CD4-positive, alpha-beta T cell treated with Interleukin-15 for 1 hour (primary cell): Measurements from ENCODE around the gene PRKN.

ENCODE experiments used
- DNase-seq: peaks from one replicate; pipeline ENCODE4 v3.0.0-alpha.2; 2020

PRKN gene

GRCh38 chr6:161745594-161746141 lies 981.9 kb downstream of the PRKN start:
- DNase-seq = no peak

- DNase-seq = no peak
Measured at GRCh38 chr6:161745128-161745527, 982.4 kb downstream of the PRKN start.

DNA sequence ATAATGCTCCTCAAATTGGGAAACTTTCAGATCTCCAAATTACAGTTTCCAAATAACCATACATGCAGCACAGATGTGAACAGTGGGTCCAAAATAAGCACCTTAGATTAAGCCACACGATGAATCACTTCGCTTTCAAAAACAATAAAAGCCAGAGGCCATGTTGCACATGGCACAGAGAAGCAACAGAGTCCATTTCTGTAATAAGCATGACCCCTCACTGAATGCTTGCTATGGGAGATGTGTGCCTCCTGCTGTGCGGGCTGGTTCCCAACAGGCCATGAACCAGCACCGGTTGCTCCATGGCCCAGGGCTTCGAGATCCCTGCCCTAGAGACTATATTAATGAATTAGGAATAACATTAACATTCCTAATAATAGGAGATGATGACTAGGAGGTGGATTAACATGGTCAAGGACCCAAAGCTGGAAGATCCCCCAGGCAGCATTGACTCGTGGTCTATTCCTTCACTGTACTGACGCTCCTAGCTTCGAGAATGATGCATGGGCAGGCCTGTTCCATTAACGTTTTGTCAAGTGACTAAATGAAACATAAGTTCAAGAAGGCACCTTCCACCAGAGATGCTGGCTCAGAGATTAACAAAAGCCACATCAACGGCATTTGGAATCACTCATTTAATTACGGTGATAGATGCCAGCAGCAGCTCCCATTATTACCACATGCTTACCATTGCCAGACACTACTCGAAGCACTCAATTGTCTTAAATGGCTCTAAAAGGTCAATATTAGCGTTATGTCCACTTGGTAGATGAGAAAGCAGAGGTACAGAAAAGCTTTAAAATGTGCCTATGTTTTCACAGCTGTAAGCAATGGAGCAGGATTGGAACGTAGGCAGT lies 983.1 kb downstream of the PRKN start:
- no peak for DNase-seq

GRCh38 chr6:161743509-161744178 lies 983.9 kb downstream of the PRKN start:
- DNase-seq = no peak

- DNase-seq = no peak
Measured at GRCh38 chr6:161740486-161740885, 987.1 kb downstream of the PRKN start.

DNA sequence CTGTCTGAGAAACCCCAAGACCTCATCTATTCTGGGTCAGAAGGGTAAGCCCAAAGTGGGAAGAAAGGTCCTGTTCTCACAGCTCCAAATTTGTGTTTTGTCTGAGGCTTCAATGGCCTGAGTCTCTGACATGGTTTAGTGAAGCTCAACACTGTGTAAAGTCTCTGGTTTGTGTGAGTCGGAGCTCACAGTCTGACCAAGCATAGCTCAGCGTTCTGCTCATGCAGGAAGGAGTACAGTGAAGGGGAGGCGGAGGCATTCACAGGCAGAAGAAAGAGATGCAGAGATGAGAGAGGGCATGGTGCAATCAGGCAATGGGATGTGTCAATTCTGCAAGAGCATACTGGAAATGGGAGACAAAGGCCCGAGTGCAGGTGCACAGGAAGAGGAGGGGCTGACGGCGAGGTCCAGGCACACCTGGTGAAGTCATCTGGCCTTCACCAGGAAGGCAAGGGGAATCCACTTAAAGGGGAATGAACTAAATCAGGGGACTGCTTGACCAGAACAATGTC lies 990.7 kb downstream of the PRKN start:
- no peak for DNase-seq

- no peak for DNase-seq
Measured at GRCh38 chr6:161736326-161736725, 991.2 kb downstream of the PRKN start.

- no peak for DNase-seq
Measured at GRCh38 chr6:161732594-161732993, 995.0 kb downstream of the PRKN start.

DNA sequence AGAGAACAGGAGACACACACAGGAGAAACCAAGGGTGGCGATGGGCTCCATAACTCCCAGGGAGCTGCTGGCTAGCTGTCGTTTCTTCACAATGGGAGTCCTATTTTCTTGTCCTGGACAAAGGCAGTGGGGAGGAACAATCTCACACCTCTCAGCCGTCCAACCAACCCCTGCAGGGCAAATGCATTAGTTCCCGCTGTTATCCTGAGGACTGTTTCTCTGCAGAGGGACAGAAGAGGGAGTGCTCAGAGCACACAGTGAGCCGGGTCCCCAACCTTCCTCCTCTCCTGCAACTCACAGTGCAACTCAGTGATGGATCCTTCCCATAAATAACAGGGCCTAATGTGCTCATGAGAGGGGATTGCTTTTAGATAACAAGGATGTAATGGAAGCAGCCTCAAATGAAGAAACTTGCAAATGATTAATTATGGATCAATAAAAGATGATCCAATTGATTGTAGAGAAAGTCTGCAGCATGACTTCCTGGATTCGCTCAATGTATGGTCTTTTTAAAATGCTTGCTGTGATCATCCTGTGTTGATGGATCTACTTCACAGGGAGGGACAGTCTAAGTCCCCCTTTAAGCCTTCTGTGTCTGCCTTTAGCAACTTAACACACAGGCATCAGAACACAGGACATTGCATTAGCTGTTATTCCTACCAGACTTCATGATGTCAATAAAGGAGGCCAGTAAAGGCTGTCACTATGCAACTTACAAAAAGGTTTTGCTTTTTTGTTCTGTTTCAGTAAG lies 1000.3 kb downstream of the PRKN start:
- DNase-seq = no peak

DNA sequence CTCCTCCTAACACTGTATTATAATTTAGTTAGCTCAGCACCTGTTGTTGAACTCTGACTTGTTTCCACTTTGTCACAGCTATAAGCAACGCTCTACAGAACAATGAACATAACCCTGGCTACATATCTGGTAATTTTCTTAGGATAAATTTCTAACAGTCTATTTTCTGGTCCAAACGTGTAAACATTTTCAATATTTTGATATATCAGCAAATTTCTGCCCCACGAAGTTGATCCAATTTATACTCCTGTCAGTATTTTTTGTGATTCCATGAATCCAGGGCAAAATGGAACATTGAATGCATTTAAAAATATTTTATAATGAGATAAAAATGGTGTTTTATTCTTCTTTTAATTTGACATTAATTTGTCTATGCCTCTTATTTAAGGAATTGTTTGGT lies 1005.2 kb downstream of the PRKN start:
- no peak for DNase-seq

- no peak for DNase-seq
Measured at GRCh38 chr6:161721511-161721910, 1006.1 kb downstream of the PRKN start.

DNA sequence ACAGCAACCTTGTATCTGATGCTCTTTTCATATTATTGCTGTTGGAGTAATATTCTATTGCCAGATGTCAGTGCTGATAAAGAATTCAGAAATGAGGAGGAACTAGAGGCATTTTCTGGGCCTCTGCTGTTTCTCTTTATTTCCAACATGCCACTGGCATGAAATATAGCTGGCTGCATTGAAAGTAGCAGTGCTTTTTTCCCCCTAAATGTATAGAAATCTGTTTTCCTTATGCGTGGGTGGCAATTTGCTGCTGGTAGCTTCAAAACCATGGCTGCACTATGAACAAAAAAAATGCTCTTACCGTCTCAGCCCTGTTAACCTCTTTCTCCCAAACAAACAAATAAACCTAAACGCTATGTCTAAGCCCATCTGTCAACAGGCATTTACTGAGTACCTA lies 1011.4 kb downstream of the PRKN start:
- DNase-seq = no peak

DNA sequence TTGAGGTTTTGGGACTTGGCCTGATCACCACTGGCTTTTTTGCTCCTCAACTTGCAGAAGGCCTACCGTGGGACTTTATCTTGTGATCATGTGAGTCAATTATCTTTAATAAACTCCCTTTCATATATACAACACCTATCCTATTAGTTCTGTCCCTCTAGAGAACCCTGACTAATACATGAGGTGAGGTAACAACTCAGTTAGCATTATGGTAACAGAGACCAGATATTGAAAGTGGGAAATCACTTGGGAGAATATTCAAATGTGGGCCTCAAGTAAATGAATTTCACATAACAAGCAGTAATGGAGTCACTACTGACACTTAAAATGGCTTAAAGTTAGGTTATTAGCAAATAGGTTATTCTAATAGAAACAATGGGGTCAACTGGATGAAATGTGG lies 1015.6 kb downstream of the PRKN start:
- DNase-seq = no peak

DNA sequence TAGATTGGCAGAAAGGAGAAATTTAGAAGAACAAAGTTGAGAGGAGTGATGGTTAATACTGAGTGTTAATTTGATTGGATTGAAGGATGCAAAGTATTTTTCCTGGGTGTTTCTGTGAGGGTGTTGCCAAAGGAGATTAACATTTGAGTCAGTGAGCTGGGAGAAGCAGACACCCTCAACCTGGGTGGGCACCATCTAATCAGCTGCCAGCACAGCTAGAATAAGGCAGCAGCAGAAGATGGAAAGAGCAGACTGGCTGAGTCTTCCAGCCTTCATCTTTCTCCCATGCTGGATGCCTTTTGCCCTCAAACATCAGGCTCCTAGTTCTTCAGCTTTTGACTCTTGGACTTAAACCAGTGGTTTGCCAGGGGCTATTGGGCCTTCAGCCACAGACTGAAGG lies 1016.1 kb downstream of the PRKN start:
- DNase-seq = no peak

GRCh38 chr6:161710698-161711097 lies 1016.9 kb downstream of the PRKN start:
- no peak for DNase-seq

GRCh38 chr6:161701056-161701455 lies 1026.5 kb downstream of the PRKN start:
- no peak for DNase-seq

DNA sequence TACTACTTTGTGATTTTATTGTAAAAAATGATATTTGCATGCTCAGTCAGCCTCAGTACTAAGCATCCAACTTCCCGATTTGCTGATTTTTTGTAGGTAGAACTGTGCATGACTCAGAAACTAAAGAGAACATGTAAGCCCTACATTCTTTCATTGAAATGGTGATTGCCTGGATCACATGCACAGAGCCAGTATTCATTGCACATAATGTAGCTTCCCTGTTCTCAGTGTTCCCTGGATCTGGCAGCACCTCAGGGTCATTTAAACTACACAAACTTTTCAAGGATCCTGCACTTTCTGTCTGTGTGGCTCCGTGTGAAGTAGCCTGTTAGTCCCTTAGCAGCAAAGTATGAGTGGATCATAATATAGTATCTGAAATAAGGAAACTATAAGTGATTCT lies 1030.8 kb downstream of the PRKN start:
- no peak for DNase-seq

DNA sequence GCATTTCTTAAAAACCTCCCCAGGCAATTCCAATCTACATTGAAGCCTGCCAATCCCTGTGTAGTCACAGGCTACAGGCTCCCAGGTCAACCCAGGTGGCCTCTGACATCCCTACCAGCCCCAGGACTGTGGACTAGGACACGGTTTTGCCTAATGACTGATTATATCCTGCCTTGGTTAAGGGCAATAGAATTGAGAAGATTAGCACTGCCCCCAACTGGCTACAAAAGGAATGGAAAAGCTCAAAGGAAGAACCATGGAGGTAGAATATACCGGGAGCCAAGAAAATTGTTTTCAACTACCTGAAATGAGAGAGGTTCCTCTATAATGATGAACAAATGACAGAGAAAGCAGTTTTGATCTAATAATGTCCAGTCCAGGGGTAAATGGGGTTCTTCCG lies 1032.6 kb downstream of the PRKN start:
- DNase-seq = no peak

DNA sequence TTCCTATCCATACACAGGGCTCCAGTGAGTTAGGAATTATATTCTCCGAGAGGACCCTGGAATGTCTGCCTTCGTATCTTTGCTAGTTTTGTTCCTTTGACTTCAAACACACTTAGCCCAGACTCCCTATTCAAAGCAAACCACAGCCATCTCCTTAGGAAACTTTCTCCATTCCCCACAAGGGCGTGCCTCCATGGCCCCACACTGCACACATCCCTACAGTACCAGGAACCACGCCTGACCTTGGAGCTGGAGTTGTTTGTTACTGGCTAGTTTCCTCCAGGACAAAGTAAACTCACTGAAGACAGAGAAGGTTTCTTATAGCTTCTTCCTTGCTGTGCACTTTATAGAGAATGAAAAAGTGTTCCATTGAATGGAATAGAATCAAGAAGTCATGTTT lies 1040.9 kb downstream of the PRKN start:
- DNase-seq = no peak

- no peak for DNase-seq
Measured at GRCh38 chr6:161684731-161685475, 1042.7 kb downstream of the PRKN start.

- no peak for DNase-seq
Measured at GRCh38 chr6:161683400-161683799, 1044.2 kb downstream of the PRKN start.

DNA sequence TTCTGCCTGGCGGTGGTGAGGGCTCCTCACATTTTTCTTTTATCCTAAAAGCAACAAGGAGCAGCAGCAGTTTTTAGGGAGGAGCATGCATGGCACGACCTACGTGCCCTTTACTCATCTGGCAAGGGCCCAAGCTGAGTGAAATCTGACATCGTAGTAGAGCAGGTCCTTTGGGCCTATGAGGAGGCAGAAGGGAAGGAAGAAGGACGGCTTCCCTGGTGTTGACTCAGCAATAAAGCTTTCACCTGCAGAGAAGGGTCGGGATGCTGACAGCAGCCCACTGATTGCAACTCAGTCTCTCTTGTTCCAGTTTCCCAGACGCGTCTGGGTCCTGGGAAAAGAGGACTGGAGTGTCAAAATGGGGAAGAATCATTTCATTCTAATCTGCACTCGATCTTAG lies 1044.6 kb downstream of the PRKN start:
- no peak for DNase-seq
